ENCODE results near the gene ZFYVE19. TPM values are rescaled to one million over a fixed set of nuclear protein-coding genes. Genes with fewer than 3 reads are reported as not detected.

Gene ZFYVE19
- total and polyA plus RNA-seq, 2 donors from 2014 or later = 18.7 to 37.5 TPM

- no peaks in the 10 kb centered on the region for H3K9me3 ChIP-seq (ENCODE audit: control insufficient read depth in 2 of 3, insufficient read depth in 1 of 3, low read length in 3 of 3)
- H3K36me3 ChIP-seq (ENCODE audit: control insufficient read depth in 2 of 3, insufficient read depth in 3 of 3, low read length in 3 of 3) = no peaks in the 10 kb centered on the region
- H3K27ac ChIP-seq (ENCODE audit: low read depth in 2 of 2, low read length in 2 of 2) = no peak overlapping the region
- TF ChIP-seq CTCF (IDR thresholded peaks at IDR 0.05; ENCODE audit: borderline replicate concordance, extremely low read depth, insufficient read depth) = no peak
- H3K4me3 ChIP-seq (ENCODE audit: low read length in 3 of 3) = no peak overlapping the region
- peaks cover 0 to 13% (median 0%) of the 10 kb centered on the region in 3 donors for H3K4me1 ChIP-seq (ENCODE audit: control insufficient read depth in 2 of 3, insufficient read depth in 2 of 3, low read depth in 1 of 3, low read length in 3 of 3)
- intact Hi-C loops (cut with DNase I) = no loop called here
- FAIRE-seq (no peak), DNase-seq (no peak)
- H3K9ac ChIP-seq (ENCODE audit: low read length in 3 of 3) = no peak overlapping the region
- H3K27me3 ChIP-seq (ENCODE audit: control insufficient read depth, insufficient read depth, low read length) = no peaks in the 10 kb centered on the region
These were observed 10.8 kb upstream of the ZFYVE19 start for GRCh38 chr15:40796041-40796440.

GRCh38 chr15:40796512-40796911, 10.4 kb upstream of the ZFYVE19 start:
- TF ChIP-seq CTCF (IDR thresholded peaks at IDR 0.05; ENCODE audit: borderline replicate concordance, extremely low read depth, insufficient read depth) = no peak
- FAIRE-seq = no peak
- intact Hi-C loops (cut with DNase I) = no loop called here

GRCh38 chr15:40799523-40799922, 7.4 kb upstream of the ZFYVE19 start:
- no peak overlapping the region for H3K4me3 ChIP-seq (ENCODE audit: low read length in 3 of 3)
- no peak overlapping the region for H3K27ac ChIP-seq (ENCODE audit: low read depth in 2 of 2, low read length in 2 of 2)
- intact Hi-C loops (cut with DNase I) = no loop called here
- H3K9ac ChIP-seq (ENCODE audit: low read length in 3 of 3) = no peak overlapping the region
- H3K27me3 ChIP-seq (ENCODE audit: control insufficient read depth, insufficient read depth, low read length) = no peaks in the 10 kb centered on the region
- H3K36me3 ChIP-seq (ENCODE audit: control insufficient read depth in 2 of 3, insufficient read depth in 3 of 3, low read length in 3 of 3) = no peaks in the 10 kb centered on the region
- no peaks in the 10 kb centered on the region for H3K9me3 ChIP-seq (ENCODE audit: control insufficient read depth in 2 of 3, insufficient read depth in 1 of 3, low read length in 3 of 3)
- H3K4me1 ChIP-seq (ENCODE audit: control insufficient read depth in 2 of 3, insufficient read depth in 2 of 3, low read depth in 1 of 3, low read length in 3 of 3) = peaks cover 0 to 6% (median 0%) of the 10 kb centered on the region in 3 donors
- TF ChIP-seq CTCF (IDR thresholded peaks at IDR 0.05; ENCODE audit: borderline replicate concordance, extremely low read depth, insufficient read depth) = no peak
- DNase-seq (no peak), FAIRE-seq (no peak)

More at GRCh38 chr15:40796512-40796911, 10.4 kb upstream of the ZFYVE19 start:
- Histone ChIP-seq H3K4me1 (ENCODE audit: control insufficient read depth in 2 of 3, insufficient read depth in 2 of 3, low read depth in 1 of 3, low read length in 3 of 3) (peaks cover 0 to 13% (median 0%) of the 10 kb centered on the region in 3 donors), H3K27ac (ENCODE audit: low read depth in 2 of 2, low read length in 2 of 2) (no peak overlapping the region), H3K4me3 (ENCODE audit: low read length in 3 of 3) (no peak overlapping the region), H3K9ac (ENCODE audit: low read length in 3 of 3) (no peak overlapping the region), H3K36me3 (ENCODE audit: control insufficient read depth in 2 of 3, insufficient read depth in 3 of 3, low read length in 3 of 3) (no peaks in the 10 kb centered on the region), H3K27me3 (ENCODE audit: control insufficient read depth, insufficient read depth, low read length) (no peaks in the 10 kb centered on the region), H3K9me3 (ENCODE audit: control insufficient read depth in 2 of 3, insufficient read depth in 1 of 3, low read length in 3 of 3) (no peaks in the 10 kb centered on the region)
- no peak for DNase-seq

GRCh38 chr15:40803076-40803475, 3.8 kb upstream of the ZFYVE19 start:
- Histone ChIP-seq H3K27me3 (ENCODE audit: control insufficient read depth, insufficient read depth, low read length) (no peaks in the 10 kb centered on the region), H3K4me1 (ENCODE audit: control insufficient read depth in 2 of 3, insufficient read depth in 2 of 3, low read depth in 1 of 3, low read length in 3 of 3) (peaks cover 0 to 6% (median 2%) of the 10 kb centered on the region in 3 donors), H3K36me3 (ENCODE audit: control insufficient read depth in 2 of 3, insufficient read depth in 3 of 3, low read length in 3 of 3) (no peaks in the 10 kb centered on the region), H3K27ac (ENCODE audit: low read depth in 2 of 2, low read length in 2 of 2) (no peak overlapping the region), H3K4me3 (ENCODE audit: low read length in 3 of 3) (no peak overlapping the region), H3K9ac (ENCODE audit: low read length in 3 of 3) (no peak overlapping the region), H3K9me3 (ENCODE audit: control insufficient read depth in 2 of 3, insufficient read depth in 1 of 3, low read length in 3 of 3) (no peaks in the 10 kb centered on the region)
- DNase-seq (no peak), FAIRE-seq (no peak)
- TF ChIP-seq CTCF (IDR thresholded peaks at IDR 0.05; ENCODE audit: borderline replicate concordance, extremely low read depth, insufficient read depth) = no peak
- intact Hi-C loops (cut with DNase I) = no loop called here

Measured in kidney (tissue), 14 donors.